GM10248 (cell line): ENCODE data around the gene CSMD2.

Experiments used
- CTCF ChIA-PET: fragments of 300-600 bp; sonication (Branson Sonifier 250); formaldehyde crosslinking; extraction: SDS; loops from one replicate; lab custom pipeline; 2021; ENCODE audit warnings: antibody characterized with exemption; lab: Yijun Ruan, JAX
- POLR2A ChIA-PET: fragments of 350-650 bp; sonication (Branson Sonifier 250); formaldehyde crosslinking; extraction: SDS; loops from one replicate; lab custom pipeline; 2020; ENCODE audit warnings: antibody characterized with exemption; lab: Yijun Ruan, JAX
- DNase-seq: peaks from one replicate; pipeline ENCODE4 v3.0.0; 2012; ENCODE audit errors: extremely low spot score
- CTCF ChIP-seq: IDR thresholded peaks from 2 replicates; pipeline ENCODE4 v1.5.1; 2012; ENCODE audit warnings: mild to moderate bottlenecking, low read depth; ENCODE audit errors: extremely low read depth, missing control alignments, control extremely low read depth

CSMD2 gene

GRCh38 chr1:33682371-33682770 is 482.7 kb downstream of the CSMD2 start:
- ChIA-PET CTCF (interaction anchor here (1.8 kb wide), 1 partner anchor 12 kb away, joined by 4 read pairs; no protein-coding TSS in a partner anchor), POLR2A (no interaction called here)
- no peak for TF ChIP-seq CTCF
- DNase-seq = no peak

GRCh38 chr1:33680281-33680840 is 484.7 kb downstream of the CSMD2 start:
- no peak for DNase-seq
- no peak for TF ChIP-seq CTCF
- POLR2A ChIA-PET = no interaction called here
- CTCF ChIA-PET = interaction anchor here (1.3 to 1.8 kb wide), 2 partner anchors 10 to 47 kb away, joined by 3 to 4 read pairs; no protein-coding TSS in a partner anchor

- ChIA-PET POLR2A (no interaction called here), CTCF (interaction anchor here (1.2 kb wide), 1 partner anchor 11 kb away, joined by 4 read pairs; no protein-coding TSS in a partner anchor)
- no peak for TF ChIP-seq CTCF
- DNase-seq = no peak
Observed at GRCh38 chr1:33670567-33670966, 494.5 kb downstream of the CSMD2 start.

GRCh38 chr1:33668695-33669094 is 496.3 kb downstream of the CSMD2 start:
- TF ChIP-seq CTCF = no peak
- CTCF ChIA-PET = interaction anchor here (2.8 kb wide), 1 partner anchor 35 kb away, joined by 8 read pairs; no protein-coding TSS in a partner anchor
- DNase-seq = no peak
- POLR2A ChIA-PET = no interaction called here

GRCh38 chr1:33667386-33668282 is 497.4 kb downstream of the CSMD2 start:
- DNase-seq = no peak
- TF ChIP-seq CTCF = no peak
- POLR2A ChIA-PET = no interaction called here
- CTCF ChIA-PET = interaction anchor here (2.8 kb wide), 1 partner anchor 34 kb away, joined by 8 read pairs; no protein-coding TSS in a partner anchor

- DNase-seq = no peak
- ChIA-PET CTCF (interaction anchor here (2.8 kb wide), 1 partner anchor 33 kb away, joined by 8 read pairs; no protein-coding TSS in a partner anchor), POLR2A (no interaction called here)
- TF ChIP-seq CTCF = no peak
Observed at GRCh38 chr1:33666616-33667015, 498.4 kb downstream of the CSMD2 start.
